HG02870 (cell line): ENCODE measurements around the gene RTN4R.

Source experiments
- ATAC-seq: cut with Tn5 transposase; IDR thresholded peaks from one replicate; pipeline ENCODE4 v1.9.1; 2021; ENCODE audit warnings: mild to moderate bottlenecking, moderate library complexity; ENCODE audit not compliant: unreplicated experiment

Gene RTN4R

GRCh38 chr22:20243537-20244249 lies 24.4 kb downstream of the RTN4R start:
- no peak for ATAC-seq

GRCh38 chr22:20243176-20243536 lies 25.0 kb downstream of the RTN4R start:
- no peak for ATAC-seq

- no peak for ATAC-seq
These were observed 25.5 kb downstream of the RTN4R start for GRCh38 chr22:20242393-20243175.

- ATAC-seq, result no peak
These were observed 26.3 kb downstream of the RTN4R start for GRCh38 chr22:20241579-20242392.

GRCh38 chr22:20240900-20241299 lies 27.2 kb downstream of the RTN4R start:
- no peak for ATAC-seq

- no peak for ATAC-seq
These were observed 27.7 kb downstream of the RTN4R start for GRCh38 chr22:20240447-20240764.

- no peak for ATAC-seq
These were observed 28.3 kb downstream of the RTN4R start for GRCh38 chr22:20239676-20240446.

GRCh38 chr22:20238901-20239675 lies 29.0 kb downstream of the RTN4R start:
- no peak for ATAC-seq

- no peak for ATAC-seq
These were observed 29.6 kb downstream of the RTN4R start for GRCh38 chr22:20238536-20238900.

GRCh38 chr22:20237480-20238440 lies 30.4 kb downstream of the RTN4R start:
- no peak for ATAC-seq

GRCh38 chr22:20236052-20236717 lies 31.9 kb downstream of the RTN4R start:
- ATAC-seq, result no peak

- ATAC-seq, result no peak
These were observed 32.6 kb downstream of the RTN4R start for GRCh38 chr22:20235389-20235991.

GRCh38 chr22:20234760-20235388 lies 33.2 kb downstream of the RTN4R start:
- no peak for ATAC-seq

- no peak for ATAC-seq
These were observed 33.8 kb downstream of the RTN4R start for GRCh38 chr22:20234314-20234682.

GRCh38 chr22:20233351-20234313 lies 34.5 kb downstream of the RTN4R start:
- no peak for ATAC-seq

- ATAC-seq, result no peak
These were observed 35.3 kb downstream of the RTN4R start for GRCh38 chr22:20232781-20233180.

- no peak for ATAC-seq
These were observed 35.9 kb downstream of the RTN4R start for GRCh38 chr22:20232237-20232598.
